Bronchial epithelial cell (primary cell): ENCODE measurements around the gene SPHK2. TPM values are rescaled to one million over a fixed set of nuclear protein-coding genes. Genes with fewer than 3 reads are reported as not detected.

Experiments
- DNase-seq: peaks from one replicate; pipeline ENCODE4 v3.0.0-alpha.2; 2010; ENCODE audit warnings: low read depth
- FAIRE-seq: peaks from 2 replicates; lab custom pipeline; 2011; peaks lifted over from hg19 to GRCh38; lab: Jason Lieb, UNC
- H3K27me3 ChIP-seq: 2 replicates; pipeline ENCODE4 v1.5.1; 2011; ENCODE audit warnings: low read length; ENCODE audit not compliant: control insufficient read depth, insufficient read depth
- H3K36me3 ChIP-seq: 2 replicates; pipeline ENCODE4 v1.5.1; 2011; ENCODE audit warnings: low read length; ENCODE audit not compliant: control insufficient read depth, insufficient read depth
- H3K4me3 ChIP-seq: 2 replicates; pipeline ENCODE4 v1.5.1; 2011; ENCODE audit warnings: mild to moderate bottlenecking, low read depth, low read length, control low read depth
- CTCF ChIP-seq: IDR thresholded peaks from 2 replicates; pipeline ENCODE4 v1.5.1; 2011; ENCODE audit warnings: mild to moderate bottlenecking, moderate library complexity, low read length, control low read depth, inconsistent platforms; ENCODE audit not compliant: insufficient read depth, severe bottlenecking
- total RNA-seq: library from RNA; depleted of rRNA; stranded (reverse); fragments of >200 nt; gene quantifications from 2 replicates; pipeline ENCODE4 v1.2.1, GENCODE V29; 2014

SPHK2 gene
- total RNA-seq, 1 donor from 2014 or later = 3.4 TPM

- DNase-seq (peak; percentile 70), FAIRE-seq (no peak)
- Histone ChIP-seq H3K36me3 (peaks cover 28% of the 10 kb centered on the region), H3K4me3 (peak within 1 kb of the TSS; percentile 40), H3K27me3 (no peaks in the 10 kb centered on the region)
- TF ChIP-seq CTCF = peak; percentile 28
Measured at GRCh38 chr19:48614436-48615230, 4.7 kb upstream of the SPHK2 start, which contains the start of gene FAM83E. TSS of gene FAM83E (minus strand) at chr19:48615076. CDS start at chr19:48613372, 1,704 bp downstream.

GRCh38 chr19:48615231-48616040 lies 3.9 kb upstream of the SPHK2 start:
- DNase-seq (no peak), FAIRE-seq (no peak)
- no peaks in the 10 kb centered on the region for H3K27me3 ChIP-seq
- no peak for TF ChIP-seq CTCF
- peaks cover 28% of the 10 kb centered on the region for H3K36me3 ChIP-seq
- peak overlapping the region; percentile 40 for H3K4me3 ChIP-seq

- DNase-seq (no peak), FAIRE-seq (no peak)
- H3K27me3 ChIP-seq = no peaks in the 10 kb centered on the region
- H3K36me3 ChIP-seq = peaks cover 28% of the 10 kb centered on the region
- no peak for TF ChIP-seq CTCF
- H3K4me3 ChIP-seq = no peak overlapping the region
Measured at GRCh38 chr19:48616041-48616436, 3.3 kb upstream of the SPHK2 start.

GRCh38 chr19:48616491-48617056 lies 2.7 kb upstream of the SPHK2 start:
- H3K36me3 ChIP-seq = peaks cover 28% of the 10 kb centered on the region
- no peak for DNase-seq
- H3K4me3 ChIP-seq = no peak overlapping the region
- H3K27me3 ChIP-seq = no peaks in the 10 kb centered on the region
- FAIRE-seq = no peak
- no peak for TF ChIP-seq CTCF

- Histone ChIP-seq H3K27me3 (no peaks in the 10 kb centered on the region), H3K36me3 (peaks cover 28% of the 10 kb centered on the region), H3K4me3 (peak overlapping the region; percentile 83)
- DNase-seq = no peak
- FAIRE-seq = no peak
- TF ChIP-seq CTCF = no peak
Measured at GRCh38 chr19:48617146-48617937, 2.0 kb upstream of the SPHK2 start.
